ENCODE data around the gene MATN4.

GRCh38 chr20:45304464-45304999 is 3.6 kb downstream of the MATN4 start:
- no peak for TF ChIP-seq CTCF (IDR thresholded peaks at IDR 0.05)
- TF ChIP-seq EP300 (IDR thresholded peaks at IDR 0.05; ENCODE audit: low read depth): no peak
- no peak for TF ChIP-seq POLR2AphosphoS5 (IDR thresholded peaks at IDR 0.05)
- TF ChIP-seq POLR2A (IDR thresholded peaks at IDR 0.05): no peak

All from transverse colon (tissue), 4 donors.